GM19239 (cell line): ENCODE data around the gene RSPH9.

ENCODE experiments used
- DNase-seq: peaks from one replicate; pipeline ENCODE4 v3.0.0; 2011; ENCODE audit warnings: low spot score; ENCODE audit not compliant: insufficient read length
- FAIRE-seq: peaks from 2 replicates; lab custom pipeline; 2011; peaks lifted over from hg19 to GRCh38; lab: Jason Lieb, UNC

RSPH9 gene

GRCh38 chr6:43707767-43708166 is 62.9 kb downstream of the RSPH9 start:
- DNase-seq (no peak), FAIRE-seq (no peak)

GRCh38 chr6:43708860-43709653 is 64.2 kb downstream of the RSPH9 start:
- FAIRE-seq (no peak), DNase-seq (no peak)

- FAIRE-seq (no peak), DNase-seq (no peak)
Observed at GRCh38 chr6:43709654-43710303, 64.9 kb downstream of the RSPH9 start.

GRCh38 chr6:43710576-43710975 is 65.7 kb downstream of the RSPH9 start:
- DNase-seq, result no peak
- no peak for FAIRE-seq

GRCh38 chr6:43712579-43712978 is 67.7 kb downstream of the RSPH9 start:
- no peak for DNase-seq
- no peak for FAIRE-seq

GRCh38 chr6:43713643-43714310 is 68.9 kb downstream of the RSPH9 start:
- FAIRE-seq, result no peak
- no peak for DNase-seq

- FAIRE-seq (no peak), DNase-seq (no peak)
Observed at GRCh38 chr6:43714311-43715055, 69.6 kb downstream of the RSPH9 start.

GRCh38 chr6:43715056-43715788 is 70.4 kb downstream of the RSPH9 start:
- DNase-seq, result peak; percentile 56

GRCh38 chr6:43716099-43716498 is 71.3 kb downstream of the RSPH9 start:
- no peak for DNase-seq
- no peak for FAIRE-seq

More at GRCh38 chr6:43715056-43715788, 70.4 kb downstream of the RSPH9 start:
- FAIRE-seq, result peak; percentile 97

GRCh38 chr6:43717389-43717788 is 72.6 kb downstream of the RSPH9 start:
- DNase-seq (no peak), FAIRE-seq (no peak)

GRCh38 chr6:43717822-43718221 is 73.0 kb downstream of the RSPH9 start:
- DNase-seq (no peak), FAIRE-seq (no peak)

- FAIRE-seq (no peak), DNase-seq (no peak)
Observed at GRCh38 chr6:43718387-43719105, 73.7 kb downstream of the RSPH9 start.

GRCh38 chr6:43719511-43719910 is 74.7 kb downstream of the RSPH9 start:
- FAIRE-seq (no peak), DNase-seq (no peak)

- no peak for FAIRE-seq
Observed at GRCh38 chr6:43720999-43721398, 76.2 kb downstream of the RSPH9 start.

More at GRCh38 chr6:43720999-43721398, 76.2 kb downstream of the RSPH9 start:
- DNase-seq, result no peak
